Muscle layer of colon (tissue), 2 donors: ENCODE data around the gene CCDC144A.
"Not testable (repeated sequence)": the region's sequence is repeated elsewhere in the genome, so short reads cannot be mapped to it uniquely, and the experiment has no call there.

Experiments
- H3K27ac ChIP-seq: one replicate; pipeline ENCODE4 v1.7.0; 2013; ENCODE audit warnings: low read depth, mild to moderate bottlenecking, low read length, moderate library complexity
- H3K27me3 ChIP-seq, 2 donors: one replicate each; pipeline ENCODE4 v1.7.0; 2013; ENCODE audit warnings: low read length in 2 of 2, mild to moderate bottlenecking in 2 of 2; ENCODE audit not compliant: insufficient read depth in 2 of 2, control insufficient read depth in 1 of 2
- H3K36me3 ChIP-seq: one replicate; pipeline ENCODE4 v1.7.0; 2013; ENCODE audit warnings: mild to moderate bottlenecking, low read length; ENCODE audit not compliant: insufficient read depth
- H3K4me1 ChIP-seq: one replicate; pipeline ENCODE4 v1.7.0; 2013; ENCODE audit warnings: mild to moderate bottlenecking, low read length; ENCODE audit not compliant: insufficient read depth
- H3K4me3 ChIP-seq, 2 donors: one replicate each; pipeline ENCODE4 v1.7.0; 2013; ENCODE audit warnings: low read length in 2 of 2, low read depth in 1 of 2, mild to moderate bottlenecking in 1 of 2, moderate library complexity in 1 of 2
- H3K9ac ChIP-seq: one replicate; pipeline ENCODE4 v1.7.0; 2013; ENCODE audit warnings: low read length
- H3K9me3 ChIP-seq: one replicate; pipeline ENCODE4 v1.7.0; 2013; ENCODE audit warnings: mild to moderate bottlenecking, low read length
- donor health status: abdominal sarcoma.
- donor health status: Adenocarcinoma of cecum.

CCDC144A gene

DNA sequence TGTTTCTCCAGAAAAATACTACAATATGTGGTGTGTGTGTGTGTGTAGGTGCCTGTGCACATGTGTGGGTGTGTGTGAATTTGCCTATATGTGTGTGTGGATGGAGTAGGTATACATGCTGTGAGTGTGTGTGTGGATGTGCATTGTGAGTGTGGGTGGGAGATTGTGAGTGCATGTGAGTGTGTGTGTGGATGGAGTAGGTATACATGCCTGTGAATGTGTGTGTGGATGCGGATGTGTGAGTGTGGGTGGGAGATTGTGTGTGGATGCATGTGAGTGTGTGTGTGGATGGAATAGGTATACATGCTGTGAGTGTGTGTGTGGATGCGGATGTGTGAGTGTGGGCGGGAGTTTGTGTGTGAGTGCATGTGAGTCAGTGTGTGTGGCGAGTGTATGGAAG, 116.6 kb downstream of the CCDC144A start:
- not testable (repeated sequence) for H3K27me3 ChIP-seq

GRCh38 chr17:16807620-16808019, 117.6 kb downstream of the CCDC144A start:
- H3K27ac ChIP-seq, H3K4me3 ChIP-seq, H3K36me3 ChIP-seq, H3K9me3 ChIP-seq, H3K4me1 ChIP-seq, H3K9ac ChIP-seq, H3K27me3 ChIP-seq: not testable (repeated sequence)

More for the DNA sequence above, 116.6 kb downstream of the CCDC144A start:
- H3K9me3 ChIP-seq, H3K36me3 ChIP-seq, H3K4me3 ChIP-seq, H3K4me1 ChIP-seq, H3K27ac ChIP-seq, H3K9ac ChIP-seq: not testable (repeated sequence)

GRCh38 chr17:16810236-16810635, 120.2 kb downstream of the CCDC144A start:
- not testable (repeated sequence) for H3K4me3 ChIP-seq, H3K9ac ChIP-seq, H3K4me1 ChIP-seq, H3K27me3 ChIP-seq, H3K9me3 ChIP-seq, H3K27ac ChIP-seq, H3K36me3 ChIP-seq

DNA sequence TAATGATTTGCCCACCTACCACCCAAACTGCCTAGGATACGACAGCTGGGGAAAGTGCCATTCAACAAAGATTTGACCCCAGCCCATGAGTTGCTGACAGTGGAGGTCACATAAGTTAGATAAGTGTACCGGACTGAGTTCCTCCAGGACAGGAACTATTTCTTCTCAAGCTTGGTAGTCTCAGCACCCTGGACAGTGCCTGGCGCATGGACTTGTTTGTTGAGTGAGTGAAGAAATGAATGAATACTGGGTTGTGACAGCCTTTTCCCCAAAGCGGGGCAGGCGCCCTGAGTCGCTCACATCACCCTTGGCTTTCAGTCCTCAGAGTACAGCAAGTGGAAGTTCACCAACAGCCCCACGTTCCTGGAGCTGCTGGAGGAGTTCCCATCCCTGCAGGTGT, 122.1 kb downstream of the CCDC144A start:
- H3K36me3 ChIP-seq, H3K9ac ChIP-seq, H3K4me3 ChIP-seq, H3K27me3 ChIP-seq, H3K4me1 ChIP-seq, H3K27ac ChIP-seq, H3K9me3 ChIP-seq: not testable (repeated sequence)

- no peaks in the 10 kb centered on the region for H3K27me3 ChIP-seq
- H3K27ac ChIP-seq: no peak overlapping the region
- no peaks in the 10 kb centered on the region for H3K36me3 ChIP-seq
- peaks cover 2% of the 10 kb centered on the region for H3K4me1 ChIP-seq
- H3K4me3 ChIP-seq: no peak overlapping the region
- no peaks in the 10 kb centered on the region for H3K9me3 ChIP-seq
- no peak overlapping the region for H3K9ac ChIP-seq
Measured at GRCh38 chr17:16814439-16814838, 124.4 kb downstream of the CCDC144A start.

GRCh38 chr17:16817201-16817600, 127.2 kb downstream of the CCDC144A start:
- Histone ChIP-seq H3K4me3 (no peak overlapping the region), H3K27me3 (no peaks in the 10 kb centered on the region), H3K36me3 (no peaks in the 10 kb centered on the region), H3K27ac (no peak overlapping the region), H3K9me3 (no peaks in the 10 kb centered on the region), H3K4me1 (peaks cover 19% of the 10 kb centered on the region), H3K9ac (no peak overlapping the region)

- H3K4me1 ChIP-seq: peaks cover 19% of the 10 kb centered on the region
- H3K4me3 ChIP-seq, H3K27ac ChIP-seq, H3K36me3 ChIP-seq, H3K27me3 ChIP-seq, H3K9ac ChIP-seq, H3K9me3 ChIP-seq: not testable (repeated sequence)
Measured at GRCh38 chr17:16817940-16818339, 127.9 kb downstream of the CCDC144A start.

- Histone ChIP-seq H3K4me1 (peaks cover 19% of the 10 kb centered on the region), H3K9me3 (no peaks in the 10 kb centered on the region), H3K27me3 (no peaks in the 10 kb centered on the region), H3K36me3 (no peaks in the 10 kb centered on the region), H3K9ac (no peak overlapping the region), H3K4me3 (no peak overlapping the region), H3K27ac (no peak overlapping the region)
Measured at GRCh38 chr17:16818340-16818739, 128.3 kb downstream of the CCDC144A start.

- peaks cover 19% of the 10 kb centered on the region for H3K4me1 ChIP-seq
- H3K27ac ChIP-seq: no peak overlapping the region
- no peak overlapping the region for H3K9ac ChIP-seq
Measured at GRCh38 chr17:16818821-16819683, 129.0 kb downstream of the CCDC144A start.

DNA sequence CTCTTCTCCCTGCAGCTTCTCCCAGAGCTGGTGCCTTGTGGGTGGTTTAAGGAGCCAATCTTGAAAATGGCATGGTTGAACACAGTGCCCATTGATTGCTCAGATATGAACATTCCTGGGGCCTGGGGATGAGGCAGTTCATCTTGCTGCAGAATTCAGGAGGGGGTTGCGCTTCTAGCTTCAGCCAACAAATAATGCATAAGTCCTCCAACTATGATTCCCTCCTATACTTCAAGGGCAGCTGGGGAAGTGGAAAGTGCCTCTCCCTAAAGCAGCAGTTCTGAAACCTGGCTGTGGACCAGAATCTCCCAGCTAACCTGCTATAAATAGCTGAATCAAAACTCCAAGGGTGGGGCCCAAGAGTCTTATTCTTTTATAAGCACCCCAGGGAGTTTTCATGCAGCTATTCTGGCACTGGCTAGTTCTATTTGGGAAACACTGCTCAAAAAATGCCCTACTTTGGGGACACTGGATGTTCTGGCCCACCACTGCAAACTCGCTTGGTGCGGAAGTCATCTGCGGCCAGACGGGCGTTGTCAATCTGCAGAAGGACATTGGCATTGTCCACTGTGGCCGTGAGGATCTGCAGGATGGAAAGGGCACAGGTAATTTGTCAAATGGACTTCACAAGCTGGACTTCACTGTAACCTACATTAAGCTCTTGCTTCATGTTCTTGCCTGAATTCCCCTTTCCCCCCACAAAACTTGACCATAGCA, 130.3 kb downstream of the CCDC144A start:
- peaks cover 19% of the 10 kb centered on the region for H3K4me1 ChIP-seq
- no peak overlapping the region for H3K9ac ChIP-seq
- no peaks in the 10 kb centered on the region for H3K36me3 ChIP-seq
- H3K27ac ChIP-seq: no peak overlapping the region
- no peaks in the 10 kb centered on the region for H3K27me3 ChIP-seq
- no peak overlapping the region for H3K4me3 ChIP-seq
- no peaks in the 10 kb centered on the region for H3K9me3 ChIP-seq

More at GRCh38 chr17:16818821-16819683, 129.0 kb downstream of the CCDC144A start:
- no peak overlapping the region for H3K4me3 ChIP-seq
- H3K36me3 ChIP-seq: no peaks in the 10 kb centered on the region
- no peaks in the 10 kb centered on the region for H3K27me3 ChIP-seq
- no peaks in the 10 kb centered on the region for H3K9me3 ChIP-seq

GRCh38 chr17:16820979-16821543, 131.0 kb downstream of the CCDC144A start:
- no peaks in the 10 kb centered on the region for H3K9me3 ChIP-seq
- no peaks in the 10 kb centered on the region for H3K36me3 ChIP-seq
- H3K4me1 ChIP-seq: peaks cover 19% of the 10 kb centered on the region
- no peak overlapping the region for H3K27ac ChIP-seq
- H3K9ac ChIP-seq: no peak overlapping the region
- H3K27me3 ChIP-seq: no peaks in the 10 kb centered on the region
- no peak overlapping the region for H3K4me3 ChIP-seq
